B cell (primary cell): Measurements from ENCODE around the gene PLSCR4. TPM values are rescaled to one million over a fixed set of nuclear protein-coding genes. Genes with fewer than 3 reads are reported as not detected.

Source experiments
- ATAC-seq: fragments of 200-7000 bp; cut with Tn5 transposase; one replicate; pipeline ENCODE4 v1.10.0; 2021; ENCODE audit warnings: low read depth, mild to moderate bottlenecking, moderate number of reproducible peaks, moderate library complexity
- CTCF ChIA-PET: fragments of 350-600 bp; sonication (Branson Sonifier 250); formaldehyde crosslinking; loops from one replicate; lab custom pipeline; 2021; ENCODE audit warnings: antibody characterized with exemption, inconsistent platforms; lab: Charles Lee
- POLR2A ChIA-PET: fragments of 350-600 bp; sonication (Branson Sonifier 250); formaldehyde crosslinking; loops from one replicate; lab custom pipeline; 2021; ENCODE audit warnings: antibody characterized with exemption; lab: Charles Lee
- DNase-seq: peaks from one replicate; pipeline ENCODE4 v3.0.0; 2013
- H2AFZ ChIP-seq: 2 replicates; pipeline ENCODE4 v1.6.1; 2012; ENCODE audit warnings: mild to moderate bottlenecking, low read depth, low read length; ENCODE audit not compliant: insufficient read depth, poor library complexity, severe bottlenecking
- H3K27ac ChIP-seq, 2 donors: 1 replicate in 1 of 2; 2 replicates in 1 of 2; pipeline ENCODE4 v1.5.1; 2012 to 2013; ENCODE audit warnings: low read length in 2 of 2, mild to moderate bottlenecking in 2 of 2, moderate library complexity in 1 of 2
- H3K27me3 ChIP-seq, 4 experiments: fragments of 200-600 bp in 1 of 4; sonication (generic) in 1 of 4; replicated peaks in 1 of 4; 1 replicate in 2 of 4; 2 replicates in 2 of 4; pipeline versions ENCODE4 v1.6.1 to v1.7.0; 2013 to 2016; ENCODE audit warnings: low read length in 3 of 4, mild to moderate bottlenecking in 2 of 4, mixed read lengths in 1 of 4, moderate library complexity in 1 of 4; ENCODE audit not compliant: insufficient read depth in 4 of 4, control insufficient read depth in 3 of 4; ENCODE audit errors: control extremely low read depth in 1 of 4
- H3K36me3 ChIP-seq, 2 experiments: replicated peaks in 1 of 2; 1 replicate in 1 of 2; 2 replicates in 1 of 2; pipeline versions ENCODE4 v1.6.1 to v1.7.1; 2013; ENCODE audit warnings: low read length in 1 of 2; ENCODE audit not compliant: insufficient read depth in 2 of 2, control insufficient read depth in 1 of 2; ENCODE audit errors: control extremely low read depth in 1 of 2, extremely low read depth in 1 of 2
- H3K4me1 ChIP-seq, 2 donors: fragments of 200-600 bp in 1 of 2; sonication (generic) in 1 of 2; 1 replicate in 1 of 2; 2 replicates in 1 of 2; pipeline versions ENCODE4 v1.5.1 to v1.6.1; 2013 to 2017; ENCODE audit warnings: low read length in 2 of 2; ENCODE audit not compliant: control insufficient read depth in 2 of 2, insufficient read depth in 2 of 2
- H3K4me2 ChIP-seq: replicated peaks from 2 replicates; pipeline ENCODE3; 2012; ENCODE audit warnings: mild to moderate bottlenecking, low read depth, low read length; ENCODE audit not compliant: poor library complexity, severe bottlenecking
- H3K4me3 ChIP-seq, 5 experiments: fragments of 200-600 bp in 1 of 5; sonication (generic) in 1 of 5; 1 replicate in 3 of 5; 2 replicates in 2 of 5; pipeline versions ENCODE4 v1.5.1 to v1.7.0; 2011 to 2016; ENCODE audit warnings: low read length in 4 of 5, mild to moderate bottlenecking in 4 of 5, low read depth in 2 of 5, control low read depth in 1 of 5, moderate library complexity in 1 of 5; ENCODE audit not compliant: insufficient read depth in 1 of 5; ENCODE audit errors: control extremely low read depth in 1 of 5, extremely low read depth in 1 of 5
- H3K79me2 ChIP-seq: fragments of 200-600 bp; sonication (generic); one replicate; pipeline ENCODE4 v1.6.0; 2016; ENCODE audit warnings: low read length; ENCODE audit not compliant: control insufficient read depth, insufficient read depth
- H3K9ac ChIP-seq: fragments of 200-600 bp; sonication (generic); 2 replicates; pipeline ENCODE4 v1.6.1; 2017; ENCODE audit warnings: mild to moderate bottlenecking, low read length, moderate library complexity
- H3K9me3 ChIP-seq, 3 donors: one replicate each; pipeline versions ENCODE4 v1.6.1 to v1.7.1; 2013; ENCODE audit warnings: low read length in 2 of 3; ENCODE audit not compliant: control insufficient read depth in 2 of 3, insufficient read depth in 1 of 3; ENCODE audit errors: control extremely low read depth in 1 of 3
- H4K20me1 ChIP-seq: 2 replicates; pipeline ENCODE4 v1.6.0; 2012; ENCODE audit warnings: mild to moderate bottlenecking, low read length; ENCODE audit not compliant: insufficient read depth, control insufficient read depth, poor library complexity, severe bottlenecking
- H3K27ac Mint-ChIP-seq: one replicate; pipeline ENCODE4 v1.8.0; 2021; ENCODE audit warnings: mixed read lengths
- H3K27me3 Mint-ChIP-seq: one replicate; pipeline ENCODE4 v1.8.0; 2021; ENCODE audit warnings: mixed read lengths
- H3K4me1 Mint-ChIP-seq: one replicate; pipeline ENCODE4 v1.8.0; 2021; ENCODE audit warnings: mixed read lengths
- H3K4me3 Mint-ChIP-seq: one replicate; pipeline ENCODE4 v1.8.0; 2021; ENCODE audit warnings: mixed read lengths
- H3K9me3 Mint-ChIP-seq: one replicate; pipeline ENCODE4 v1.8.0; 2022; ENCODE audit warnings: mixed read lengths; ENCODE audit not compliant: insufficient read depth
- CTCF ChIP-seq: fragments of 200-600 bp; IDR thresholded peaks from one replicate; pipeline ENCODE4 v1.8.0; 2022; ENCODE audit warnings: antibody characterized with exemption, mild to moderate bottlenecking
- EZH2 ChIP-seq: IDR thresholded peaks from 2 replicates; pipeline ENCODE4 v1.6.1; 2012; ENCODE audit warnings: borderline replicate concordance, low read depth, mild to moderate bottlenecking, moderate library complexity, low read length; ENCODE audit not compliant: insufficient read depth, poor library complexity, severe bottlenecking
- WGBS: methylation state at CpG from one replicate; pipeline ENCODE4 v1.1.5; 2013; ENCODE audit warnings: missing lambda C conversion rate; ENCODE audit not compliant: insufficient coverage; 5-methylcytosine and 5-hydroxymethylcytosine counted together
- intact Hi-C: fragments of 100-400 bp; cut with micrococcal nuclease; formaldehyde crosslinking; loops from one replicate; pipeline ENCODE4 v1.10.0; 2022
- polyA plus RNA-seq: library from polyadenylated mRNA; depleted of rRNA; stranded (reverse); fragments of >200 nt; gene quantifications from 2 replicates; pipeline ENCODE4 v1.2.3, GENCODE V29; 2012
- total RNA-seq, 2 donors: library from RNA; stranded (reverse); fragments of 120-200 nt in 1 of 2; gene quantifications; 1 replicate in 1 of 2; 2 replicates in 1 of 2; pipeline versions ENCODE4 v1.2.3 to v1.2.4, GENCODE V29; 2013 to 2022

Gene PLSCR4
- total and polyA plus RNA-seq, 2 donors (not counting 1 experiment from before 2014, with no cell fraction given) = not detected

- no peaks in the 10 kb centered on the region for H4K20me1 ChIP-seq
- peak overlapping the region; percentile 29 for H3K9ac ChIP-seq
- H3K79me2 ChIP-seq = no peaks in the 10 kb centered on the region
- Mint-ChIP-seq H3K4me3 (peak overlapping the region; percentile 65), H3K27me3 (peaks cover 40% of the 10 kb centered on the region), H3K27ac (no peak overlapping the region), H3K4me1 (peaks cover 14% of the 10 kb centered on the region), H3K9me3 (no peaks in the 10 kb centered on the region)
- H3K4me1 ChIP-seq = peaks cover 12 to 16% of the 10 kb centered on the region in 2 donors
- peaks cover 0 to 29% (median 19%) of the 10 kb centered on the region in 4 experiments for H3K27me3 ChIP-seq
- H3K27ac ChIP-seq = no peak overlapping the region
- POLR2A ChIA-PET = no interaction called here
- WGBS = 20% methylated on average over 10 of the region's 15 CpGs
- no peak for TF ChIP-seq CTCF
- CTCF ChIA-PET = no interaction called here
- no peaks in the 10 kb centered on the region for H3K9me3 ChIP-seq
- peak overlapping the region in 2 of 5 experiments; percentile 33 for H3K4me3 ChIP-seq
- ATAC-seq = no peak
- no peaks in the 10 kb centered on the region for H3K36me3 ChIP-seq
- intact Hi-C loops = no loop called here
- peak overlapping the region; percentile 66 for H3K4me2 ChIP-seq
- no peak for DNase-seq
- H2AFZ ChIP-seq = peak overlapping the region; percentile 58
Measured at GRCh38 chr3:146161663-146162002, 89.3 kb downstream of the PLSCR4 start.

GRCh38 chr3:146160964-146161662 is 89.8 kb downstream of the PLSCR4 start, which contains the start of gene PLOD2:
Gene PLOD2 (minus strand): TSS chr3:146161184. CDS start chr3:146160989, 195 bp downstream.
- no peak for ATAC-seq
- WGBS = 3% methylated on average over 74 of the region's 74 CpGs
- Histone ChIP-seq H3K4me3 (peak within 1 kb of the TSS in 2 of 5 experiments; percentile 33), H4K20me1 (no peaks in the 10 kb centered on the region), H2AFZ (peak within 1 kb of the TSS; percentile 58), H3K27ac (no peak within 1 kb of the TSS), H3K4me1 (peaks cover 12 to 16% of the 10 kb centered on the region in 2 donors), H3K79me2 (no peaks in the 10 kb centered on the region), H3K36me3 (no peaks in the 10 kb centered on the region), H3K9me3 (no peaks in the 10 kb centered on the region), H3K9ac (peak within 1 kb of the TSS; percentile 42), H3K27me3 (peaks cover 0 to 29% (median 19%) of the 10 kb centered on the region in 4 experiments), H3K4me2 (peak within 1 kb of the TSS; percentile 66)
- no peak within 1 kb of the TSS for H3K27ac Mint-ChIP-seq
- ChIA-PET POLR2A (no interaction called here), CTCF (no interaction called here)
- peaks cover 14% of the 10 kb centered on the region for H3K4me1 Mint-ChIP-seq
- DNase-seq = peak; percentile 5
- intact Hi-C loops = no loop called here
- TF ChIP-seq EZH2 (no peak), CTCF (no peak)
- peaks cover 44% of the 10 kb centered on the region for H3K27me3 Mint-ChIP-seq
- H3K9me3 Mint-ChIP-seq = no peaks in the 10 kb centered on the region
- peak within 1 kb of the TSS; percentile 67 for H3K4me3 Mint-ChIP-seq
